ENCODE results near the gene HSPB2. TPM values are rescaled to one million over a fixed set of nuclear protein-coding genes. Genes with fewer than 3 reads are reported as not detected.

The HSPB2 gene
- total RNA-seq, 4 donors from 2014 or later = 0.78 to 5.5 (median 3.0) TPM

DNA sequence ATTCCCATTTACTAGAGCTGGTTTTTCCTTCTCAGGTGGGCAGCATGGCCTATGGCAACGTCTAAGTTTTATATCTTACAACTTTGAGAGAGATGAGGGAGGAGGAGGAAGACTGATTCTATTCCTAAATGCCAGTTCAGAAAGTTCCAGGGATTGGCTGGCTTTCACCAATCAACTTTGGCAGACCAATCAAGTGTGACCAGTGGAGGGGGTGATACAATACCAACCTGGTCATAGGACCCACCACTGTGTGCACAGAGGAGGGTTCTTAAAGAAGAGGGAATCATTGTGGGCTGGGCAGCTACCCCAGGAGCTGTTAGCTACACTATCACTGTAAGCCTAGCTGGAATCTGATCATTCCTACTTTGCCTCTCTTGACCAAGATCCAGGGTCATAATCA lies 32.7 kb downstream of the HSPB2 start:
- no peak overlapping the region for H3K4me3 ChIP-seq
- WGBS, 2 donors (ENCODE audit: low coverage in 1 of 2) = 60 to 75% methylated on average over 1 of the region's 1 CpG
- peaks cover 0 to 25% (median 0%) of the 10 kb centered on the region in 3 donors for H3K4me1 ChIP-seq
- TF ChIP-seq POLR2A (IDR thresholded peaks at IDR 0.05) (no peak), POLR2AphosphoS5 (IDR thresholded peaks at IDR 0.05) (no peak), EP300 (IDR thresholded peaks at IDR 0.05) (no peak)
- TF ChIP-seq, protein P1, sequence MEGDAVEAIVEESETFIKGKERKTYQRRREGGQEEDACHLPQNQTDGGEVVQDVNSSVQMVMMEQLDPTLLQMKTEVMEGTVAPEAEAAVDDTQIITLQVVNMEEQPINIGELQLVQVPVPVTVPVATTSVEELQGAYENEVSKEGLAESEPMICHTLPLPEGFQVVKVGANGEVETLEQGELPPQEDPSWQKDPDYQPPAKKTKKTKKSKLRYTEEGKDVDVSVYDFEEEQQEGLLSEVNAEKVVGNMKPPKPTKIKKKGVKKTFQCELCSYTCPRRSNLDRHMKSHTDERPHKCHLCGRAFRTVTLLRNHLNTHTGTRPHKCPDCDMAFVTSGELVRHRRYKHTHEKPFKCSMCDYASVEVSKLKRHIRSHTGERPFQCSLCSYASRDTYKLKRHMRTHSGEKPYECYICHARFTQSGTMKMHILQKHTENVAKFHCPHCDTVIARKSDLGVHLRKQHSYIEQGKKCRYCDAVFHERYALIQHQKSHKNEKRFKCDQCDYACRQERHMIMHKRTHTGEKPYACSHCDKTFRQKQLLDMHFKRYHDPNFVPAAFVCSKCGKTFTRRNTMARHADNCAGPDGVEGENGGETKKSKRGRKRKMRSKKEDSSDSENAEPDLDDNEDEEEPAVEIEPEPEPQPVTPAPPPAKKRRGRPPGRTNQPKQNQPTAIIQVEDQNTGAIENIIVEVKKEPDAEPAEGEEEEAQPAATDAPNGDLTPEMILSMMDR (IDR thresholded peaks at IDR 0.05) = no peak
- H3K9me3 ChIP-seq = no peaks in the 10 kb centered on the region
- H3K27ac ChIP-seq = peak overlapping the region; percentile 37 to 75 (median 61)
- no peaks in the 10 kb centered on the region for H3K36me3 ChIP-seq
- H3K27me3 ChIP-seq = no peaks in the 10 kb centered on the region
- ATAC-seq = no peak

DNA sequence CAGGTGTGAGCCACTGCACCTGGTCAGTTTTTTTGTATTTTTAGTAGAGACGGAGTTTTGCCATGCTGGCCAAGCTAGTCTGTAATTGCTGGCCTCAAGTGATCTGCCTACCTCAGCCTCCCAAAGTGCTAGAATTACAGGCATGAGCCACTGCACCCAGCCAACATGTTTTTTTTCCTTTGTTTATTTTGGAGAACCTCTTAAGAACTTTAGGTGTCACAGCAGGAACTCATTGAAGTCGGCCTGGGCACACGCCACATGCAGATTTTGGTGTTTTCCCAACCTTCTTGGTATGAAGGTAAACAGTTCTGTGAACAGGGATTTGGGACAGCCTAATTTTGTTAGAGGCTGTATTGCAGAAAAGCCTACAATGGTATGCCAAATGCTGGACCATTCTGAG lies 34.0 kb downstream of the HSPB2 start:
- Histone ChIP-seq H3K36me3 (no peaks in the 10 kb centered on the region), H3K27ac (peak overlapping the region in 3 of 4 donors; percentile 5 to 48 (median 33)), H3K27me3 (no peaks in the 10 kb centered on the region), H3K4me3 (no peak overlapping the region), H3K9me3 (no peaks in the 10 kb centered on the region), H3K4me1 (peaks cover 0 to 25% (median 0%) of the 10 kb centered on the region in 3 donors)
- TF ChIP-seq POLR2AphosphoS5 (IDR thresholded peaks at IDR 0.05) (peak; percentile 61), EP300 (IDR thresholded peaks at IDR 0.05) (no peak)
- WGBS, 2 donors (ENCODE audit: low coverage in 1 of 2) = 61 to 68% methylated on average over 2 to 3 of the region's 3 CpGs
- ATAC-seq = peak; percentile 50

DNA sequence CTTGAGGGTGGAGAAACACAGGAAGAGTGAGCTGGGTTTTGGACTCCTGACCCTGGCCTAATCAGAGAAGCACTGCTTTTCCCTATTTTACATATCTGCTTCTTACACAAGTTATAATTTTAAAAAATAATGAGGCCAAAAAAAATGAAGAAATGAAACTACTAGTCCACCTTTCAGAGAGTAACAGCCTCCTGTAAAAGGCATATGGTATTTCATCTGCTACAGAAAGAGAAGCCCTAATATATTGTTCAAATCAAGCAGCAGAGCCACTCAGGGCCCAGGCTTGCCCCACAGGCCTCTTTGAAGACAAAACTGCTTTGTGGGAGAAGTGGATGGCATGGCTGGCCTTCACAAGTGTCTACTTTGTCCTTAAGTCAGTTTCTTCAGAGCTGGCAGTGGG lies 34.6 kb downstream of the HSPB2 start:
- TF ChIP-seq POLR2AphosphoS5 (IDR thresholded peaks at IDR 0.05) (no peak), POLR2A (IDR thresholded peaks at IDR 0.05) (no peak), EP300 (IDR thresholded peaks at IDR 0.05) (no peak)
- TF ChIP-seq, protein P1 (IDR thresholded peaks at IDR 0.05) = no peak
- no peak overlapping the region for H3K4me3 ChIP-seq
- no peak for ATAC-seq
- H3K27me3 ChIP-seq = no peaks in the 10 kb centered on the region
- H3K36me3 ChIP-seq = no peaks in the 10 kb centered on the region
- H3K9me3 ChIP-seq = no peaks in the 10 kb centered on the region
- peaks cover 0 to 25% (median 0%) of the 10 kb centered on the region in 3 donors for H3K4me1 ChIP-seq
- peak overlapping the region in 2 of 4 donors; percentile 33 to 48 for H3K27ac ChIP-seq

DNA sequence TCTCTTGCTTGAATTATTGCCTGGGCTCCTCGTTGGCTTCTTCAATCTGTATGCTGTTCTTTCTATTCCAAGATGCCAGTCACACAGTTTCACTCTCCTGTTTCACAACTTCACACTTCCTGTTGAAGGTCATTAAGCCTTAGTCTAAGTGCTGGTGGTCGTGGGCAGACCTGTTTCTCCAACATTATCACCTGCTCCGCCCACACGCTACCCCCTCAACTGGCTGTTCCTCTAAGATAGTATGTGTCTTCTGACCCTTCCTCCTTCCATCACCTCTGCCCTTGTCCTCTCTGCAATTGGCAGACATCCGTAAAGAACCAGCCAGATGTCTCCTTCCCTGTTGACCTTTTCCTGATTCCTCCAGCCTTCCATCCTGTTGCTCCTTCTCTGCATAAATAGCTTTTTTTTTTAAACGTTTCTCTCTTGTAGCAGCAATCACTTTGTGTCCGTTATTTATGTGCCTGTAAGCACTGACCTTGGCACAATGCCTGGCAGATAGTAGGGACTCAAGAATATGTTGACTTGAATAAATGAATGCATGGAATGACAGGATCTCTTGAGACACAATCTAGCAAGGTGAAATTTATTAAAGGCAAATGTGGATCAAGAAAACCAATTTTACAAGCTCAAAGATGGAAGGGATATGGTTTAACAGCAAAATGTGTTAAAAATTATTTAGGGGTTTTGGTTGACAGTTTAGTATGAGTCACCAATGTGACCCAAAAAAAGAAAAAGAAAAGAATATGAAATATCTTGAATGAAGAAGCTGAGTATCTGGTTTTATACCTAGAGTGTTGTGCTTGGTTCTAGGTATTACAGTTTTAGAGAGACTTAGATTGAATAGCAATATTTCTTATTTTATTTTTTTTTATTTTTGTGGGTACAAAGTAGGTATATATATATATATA lies 37.2 kb downstream of the HSPB2 start:
- no peak overlapping the region for H3K4me3 ChIP-seq
- H3K4me1 ChIP-seq = peaks cover 0 to 16% (median 0%) of the 10 kb centered on the region in 3 donors
- H3K36me3 ChIP-seq = no peaks in the 10 kb centered on the region
- 53 to 71% methylated on average over 4 to 7 of the region's 7 CpGs for WGBS, 2 donors (ENCODE audit: low coverage in 1 of 2)
- no peak for ATAC-seq
- H3K27me3 ChIP-seq = no peaks in the 10 kb centered on the region
- no peaks in the 10 kb centered on the region for H3K9me3 ChIP-seq
- TF ChIP-seq POLR2AphosphoS5 (IDR thresholded peaks at IDR 0.05) = no peak
- TF ChIP-seq, protein P1 (IDR thresholded peaks at IDR 0.05) = no peak
- no peak for TF ChIP-seq POLR2A (IDR thresholded peaks at IDR 0.05)
- TF ChIP-seq EP300 (IDR thresholded peaks at IDR 0.05) = no peak
- H3K27ac ChIP-seq = no peak overlapping the region

DNA sequence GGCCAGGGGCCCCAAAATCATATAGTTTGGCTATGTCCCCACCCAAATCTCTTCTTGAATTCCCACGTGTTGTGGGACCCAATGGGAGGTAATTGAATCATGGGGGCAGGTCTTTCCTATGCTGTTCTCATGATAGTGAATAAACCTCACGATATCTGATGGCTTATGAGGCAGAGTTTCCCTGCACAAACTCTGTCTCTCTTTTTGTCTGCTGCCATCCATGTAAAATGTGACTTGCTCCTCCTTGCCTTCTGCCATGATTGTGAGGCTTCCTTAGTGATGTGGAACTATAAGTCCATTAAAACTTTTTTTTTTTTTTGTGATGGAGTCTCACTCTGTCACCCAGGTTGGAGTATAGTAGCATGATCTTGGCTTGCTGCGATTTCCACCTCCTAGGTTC lies 39.0 kb downstream of the HSPB2 start:
- peaks cover 0 to 5% (median 0%) of the 10 kb centered on the region in 3 donors for H3K4me1 ChIP-seq
- H3K36me3 ChIP-seq = no peaks in the 10 kb centered on the region
- H3K27ac ChIP-seq = no peak overlapping the region
- TF ChIP-seq, protein P1 (IDR thresholded peaks at IDR 0.05) = no peak
- no peak for TF ChIP-seq EP300 (IDR thresholded peaks at IDR 0.05)
- no peak for TF ChIP-seq POLR2A (IDR thresholded peaks at IDR 0.05)
- no peak overlapping the region for H3K4me3 ChIP-seq
- WGBS, 2 donors (ENCODE audit: low coverage in 1 of 2) = 89 to 98% methylated on average over 3 of the region's 3 CpGs
- H3K9me3 ChIP-seq = no peaks in the 10 kb centered on the region
- no peak for ATAC-seq
- H3K27me3 ChIP-seq = no peaks in the 10 kb centered on the region

All from gastroesophageal sphincter (tissue), 4 donors.